ENCODE data around the gene FAM117A.

FAM117A gene

GRCh38 chr17:49715216-49715615 is 48.7 kb downstream of the FAM117A start:
- Histone ChIP-seq H3K27ac (ENCODE audit: extremely low read depth, low read depth, low read length) (no peak overlapping the region), H3K36me3 (ENCODE audit: control insufficient read depth in 2 of 2, insufficient read depth in 1 of 2, low read length in 2 of 2) (peaks cover 20 to 55% of the 10 kb centered on the region in 2 experiments), H3K4me1 (ENCODE audit: control insufficient read depth, insufficient read depth, low read length) (no peaks in the 10 kb centered on the region), H3K4me3 (ENCODE audit: low read depth, low read length) (no peak overlapping the region), H3K9me3 (ENCODE audit: control insufficient read depth, insufficient read depth, low read depth, low read length) (no peaks in the 10 kb centered on the region)
- ChIA-PET CTCF (interaction anchor here (1.6 to 2.3 kb wide), 2 partner anchors 140 to 145 kb away, joined by 3 to 7 read pairs; no protein-coding TSS in a partner anchor), POLR2A (interaction anchor here (3.6 kb wide), 1 partner anchor 49 kb away, joined by 17 read pairs; the partner anchor contains the start of gene FAM117A)
- no peak for TF ChIP-seq ZNF174 (tag by site-specific recombination; IDR thresholded peaks at IDR 0.05)
- no peak for TF ChIP-seq FEZF1 (tag by site-specific recombination; IDR thresholded peaks at IDR 0.05)
- no peak for TF ChIP-seq PRDM1 (tag by site-specific recombination; IDR thresholded peaks at IDR 0.05)

GRCh38 chr17:49708515-49709183 is 55.3 kb downstream of the FAM117A start:
- Histone ChIP-seq H3K9me3 (ENCODE audit: control insufficient read depth, insufficient read depth, low read depth, low read length) (no peaks in the 10 kb centered on the region), H3K27ac (ENCODE audit: extremely low read depth, low read depth, low read length) (no peak overlapping the region), H3K4me3 (ENCODE audit: low read depth, low read length) (peak overlapping the region; percentile 47), H3K36me3 (ENCODE audit: control insufficient read depth in 2 of 2, insufficient read depth in 1 of 2, low read length in 2 of 2) (peaks cover 4 to 32% of the 10 kb centered on the region in 2 experiments), H3K4me1 (ENCODE audit: control insufficient read depth, insufficient read depth, low read length) (no peaks in the 10 kb centered on the region)
- TF ChIP-seq ZNF133 (tag by site-specific recombination; IDR thresholded peaks at IDR 0.05) (no peak), ZSCAN16 (tag by site-specific recombination; IDR thresholded peaks at IDR 0.05) (peak; percentile 73)
- CTCF ChIA-PET: interaction anchor here (0.6 to 27.1 kb wide), 29 partner anchors 10 to 386 kb away, joined by 3 to 486 read pairs (median 5); partner anchors contain the start of gene NXPH3
- POLR2A ChIA-PET: interaction anchor here (0.7 to 4.7 kb wide), 11 partner anchors 10 to 352 kb away, joined by 3 to 67 read pairs (median 4); partner anchors contain the start of genes FAM117A and KAT7

DNA sequence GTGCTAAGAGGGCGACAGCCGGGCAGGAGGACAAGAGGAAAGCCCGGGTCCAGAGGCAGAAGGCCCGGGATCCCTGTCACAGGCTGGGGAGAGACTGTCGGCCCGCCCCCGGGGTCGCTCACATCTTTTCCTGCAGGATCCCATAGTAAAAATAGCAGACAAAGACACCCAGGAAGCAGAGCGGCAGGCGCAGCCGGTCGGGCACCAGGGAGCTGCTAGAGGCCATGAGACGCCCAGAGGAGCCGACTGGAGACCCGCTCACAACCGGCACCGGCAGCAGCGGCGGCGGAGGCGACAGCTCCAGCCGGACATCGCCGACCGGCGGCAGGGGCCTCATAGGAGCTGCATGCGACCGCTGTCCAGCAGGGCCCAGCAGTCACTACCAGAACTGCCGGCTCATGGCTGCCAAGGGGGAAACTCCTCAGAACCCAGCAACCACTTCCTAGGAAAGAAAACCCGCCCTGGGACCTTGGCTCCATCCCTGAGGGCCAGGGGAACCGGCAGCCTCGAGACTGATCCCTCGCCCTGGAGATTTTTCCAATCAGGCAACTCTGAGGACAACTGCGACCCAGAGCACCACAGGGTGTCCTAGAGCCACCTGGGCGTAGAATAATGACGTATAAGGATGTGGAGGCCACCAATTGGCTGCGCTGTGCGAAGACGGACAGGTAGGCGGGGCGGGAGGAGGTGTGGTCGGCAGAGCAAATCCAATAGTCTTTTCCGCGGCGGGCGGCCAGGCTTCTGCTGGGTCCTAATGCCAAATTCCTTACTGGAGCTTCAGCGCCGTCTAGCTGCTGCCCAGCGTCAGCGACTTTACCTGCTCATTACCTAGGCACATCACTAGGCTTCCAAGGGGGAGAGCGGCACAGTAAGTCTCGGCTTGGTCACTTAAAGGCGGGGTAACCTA is 56.1 kb downstream of the FAM117A start, which contains the start of gene SLC35B1:
Gene SLC35B1, minus strand, starts transcription at position 357 of the 907 bp plus-strand sequence. Its CDS starts 131 bp downstream, at position 226.
- POLR2A ChIA-PET: interaction anchor here (0.5 to 4.7 kb wide), 16 partner anchors 9 to 351 kb away, joined by 3 to 67 read pairs (median 4); partner anchors contain the start of genes FAM117A, KAT7 and PHB1
- Histone ChIP-seq H3K36me3 (ENCODE audit: control insufficient read depth in 2 of 2, insufficient read depth in 1 of 2, low read length in 2 of 2) (peaks cover 7 to 39% of the 10 kb centered on the region in 2 experiments), H3K4me3 (ENCODE audit: low read depth, low read length) (peak within 1 kb of the TSS; percentile 88), H3K9me3 (ENCODE audit: control insufficient read depth, insufficient read depth, low read depth, low read length) (no peaks in the 10 kb centered on the region), H3K4me1 (ENCODE audit: control insufficient read depth, insufficient read depth, low read length) (no peaks in the 10 kb centered on the region), H3K27ac (ENCODE audit: extremely low read depth, low read depth, low read length) (peak within 1 kb of the TSS; percentile 93)
- CTCF ChIA-PET: interaction anchor here (0.6 to 27.1 kb wide), 36 partner anchors 11 to 386 kb away, joined by 3 to 486 read pairs (median 4); partner anchors contain the start of gene NXPH3
- TF ChIP-seq ZBTB11 (tag by site-specific recombination; conservative IDR thresholded peaks at IDR 0.05; ENCODE audit: low read depth): peak; percentile 29
- TF ChIP-seq ZNF214 (tag by site-specific recombination; IDR thresholded peaks at IDR 0.05; ENCODE audit: borderline replicate concordance): no peak
- TF ChIP-seq, protein P1, sequence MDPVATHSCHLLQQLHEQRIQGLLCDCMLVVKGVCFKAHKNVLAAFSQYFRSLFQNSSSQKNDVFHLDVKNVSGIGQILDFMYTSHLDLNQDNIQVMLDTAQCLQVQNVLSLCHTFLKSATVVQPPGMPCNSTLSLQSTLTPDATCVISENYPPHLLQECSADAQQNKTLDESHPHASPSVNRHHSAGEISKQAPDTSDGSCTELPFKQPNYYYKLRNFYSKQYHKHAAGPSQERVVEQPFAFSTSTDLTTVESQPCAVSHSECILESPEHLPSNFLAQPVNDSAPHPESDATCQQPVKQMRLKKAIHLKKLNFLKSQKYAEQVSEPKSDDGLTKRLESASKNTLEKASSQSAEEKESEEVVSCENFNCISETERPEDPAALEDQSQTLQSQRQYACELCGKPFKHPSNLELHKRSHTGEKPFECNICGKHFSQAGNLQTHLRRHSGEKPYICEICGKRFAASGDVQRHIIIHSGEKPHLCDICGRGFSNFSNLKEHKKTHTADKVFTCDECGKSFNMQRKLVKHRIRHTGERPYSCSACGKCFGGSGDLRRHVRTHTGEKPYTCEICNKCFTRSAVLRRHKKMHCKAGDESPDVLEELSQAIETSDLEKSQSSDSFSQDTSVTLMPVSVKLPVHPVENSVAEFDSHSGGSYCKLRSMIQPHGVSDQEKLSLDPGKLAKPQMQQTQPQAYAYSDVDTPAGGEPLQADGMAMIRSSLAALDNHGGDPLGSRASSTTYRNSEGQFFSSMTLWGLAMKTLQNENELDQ (tag by site-specific recombination; IDR thresholded peaks at IDR 0.05; ENCODE audit: low read depth): no peak
- peak; percentile 97 for TF ChIP-seq KLF8 (tag by site-specific recombination; IDR thresholded peaks at IDR 0.05)
- peak; percentile 46; the same call in 1 of the 2 replicates for TF ChIP-seq ZNF558 (tag by site-specific recombination; IDR thresholded peaks at IDR 0.05)
- TF ChIP-seq ZNF366 (tag by site-specific recombination; conservative IDR thresholded peaks at IDR 0.05): no peak
- no peak for TF ChIP-seq ZBTB1 (tag by site-specific recombination; IDR thresholded peaks at IDR 0.05)
- TF ChIP-seq, protein P2, sequence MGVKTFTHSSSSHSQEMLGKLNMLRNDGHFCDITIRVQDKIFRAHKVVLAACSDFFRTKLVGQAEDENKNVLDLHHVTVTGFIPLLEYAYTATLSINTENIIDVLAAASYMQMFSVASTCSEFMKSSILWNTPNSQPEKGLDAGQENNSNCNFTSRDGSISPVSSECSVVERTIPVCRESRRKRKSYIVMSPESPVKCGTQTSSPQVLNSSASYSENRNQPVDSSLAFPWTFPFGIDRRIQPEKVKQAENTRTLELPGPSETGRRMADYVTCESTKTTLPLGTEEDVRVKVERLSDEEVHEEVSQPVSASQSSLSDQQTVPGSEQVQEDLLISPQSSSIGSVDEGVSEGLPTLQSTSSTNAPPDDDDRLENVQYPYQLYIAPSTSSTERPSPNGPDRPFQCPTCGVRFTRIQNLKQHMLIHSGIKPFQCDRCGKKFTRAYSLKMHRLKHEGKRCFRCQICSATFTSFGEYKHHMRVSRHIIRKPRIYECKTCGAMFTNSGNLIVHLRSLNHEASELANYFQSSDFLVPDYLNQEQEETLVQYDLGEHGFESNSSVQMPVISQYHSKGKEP (tag by site-specific recombination; IDR thresholded peaks at IDR 0.05): no peak
- no peak for TF ChIP-seq ZNF645 (tag by site-specific recombination; IDR thresholded peaks at IDR 0.05)
- no peak for TF ChIP-seq ZNF473 (tag by site-specific recombination; IDR thresholded peaks at IDR 0.05)
- TF ChIP-seq ZFP69B (tag by site-specific recombination; IDR thresholded peaks at IDR 0.05): peak; percentile 86
- no peak for TF ChIP-seq TCF7L2 (IDR thresholded peaks at IDR 0.05; ENCODE audit: borderline replicate concordance, low read depth, low read length)
- TF ChIP-seq ZNF202 (tag by site-specific recombination; IDR thresholded peaks at IDR 0.05; ENCODE audit: borderline replicate concordance): no peak
- TF ChIP-seq ZNF544 (tag by site-specific recombination; IDR thresholded peaks at IDR 0.05): no peak
- TF ChIP-seq ZEB2 (tag by site-specific recombination; IDR thresholded peaks at IDR 0.05): peak; percentile 86
